Peyer's patch (tissue), 4 donors: ENCODE data around the gene CLEC16A.

Experiments
- POLR2A ChIP-seq, 2 donors: fragments of 450-650 bp; IDR thresholded peaks; one replicate each; pipeline ENCODE4 v1.5.1; 2017; ENCODE audit warnings: antibody characterized with exemption in 2 of 2, mild to moderate bottlenecking in 2 of 2, moderate library complexity in 2 of 2
- TF ChIP-seq, protein P1 (sequence below), 6 experiments: fragments of 450-650 bp in 4 of 6; fragments of 200-600 bp in 2 of 6; sonication (generic) in 1 of 6; IDR thresholded peaks; one replicate each; pipeline ENCODE4 v1.5.1; 2017 to 2019; ENCODE audit warnings: antibody characterized with exemption in 6 of 6, mild to moderate bottlenecking in 3 of 6, moderate library complexity in 1 of 6

DNA sequence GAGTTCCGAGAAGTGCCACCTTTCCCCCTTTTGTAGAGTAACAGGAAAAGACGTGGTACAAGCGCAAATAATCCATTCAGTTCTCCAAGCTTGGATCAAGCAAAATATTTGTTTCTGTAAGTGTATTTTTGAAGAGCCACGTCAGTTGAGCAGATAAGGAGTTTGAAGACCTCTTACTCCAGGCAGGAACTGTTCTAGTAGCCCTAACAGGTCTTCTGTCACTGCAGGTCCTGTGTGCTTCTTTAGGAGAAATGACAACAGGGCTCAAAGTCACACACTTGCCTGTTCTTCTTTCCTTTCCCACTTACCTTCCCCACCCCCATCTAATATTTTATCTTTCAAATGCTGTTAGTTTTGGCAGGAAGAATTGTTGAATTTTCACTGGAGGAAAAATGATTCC, 93.9 kb downstream of the CLEC16A start:
- TF ChIP-seq, protein P1, sequence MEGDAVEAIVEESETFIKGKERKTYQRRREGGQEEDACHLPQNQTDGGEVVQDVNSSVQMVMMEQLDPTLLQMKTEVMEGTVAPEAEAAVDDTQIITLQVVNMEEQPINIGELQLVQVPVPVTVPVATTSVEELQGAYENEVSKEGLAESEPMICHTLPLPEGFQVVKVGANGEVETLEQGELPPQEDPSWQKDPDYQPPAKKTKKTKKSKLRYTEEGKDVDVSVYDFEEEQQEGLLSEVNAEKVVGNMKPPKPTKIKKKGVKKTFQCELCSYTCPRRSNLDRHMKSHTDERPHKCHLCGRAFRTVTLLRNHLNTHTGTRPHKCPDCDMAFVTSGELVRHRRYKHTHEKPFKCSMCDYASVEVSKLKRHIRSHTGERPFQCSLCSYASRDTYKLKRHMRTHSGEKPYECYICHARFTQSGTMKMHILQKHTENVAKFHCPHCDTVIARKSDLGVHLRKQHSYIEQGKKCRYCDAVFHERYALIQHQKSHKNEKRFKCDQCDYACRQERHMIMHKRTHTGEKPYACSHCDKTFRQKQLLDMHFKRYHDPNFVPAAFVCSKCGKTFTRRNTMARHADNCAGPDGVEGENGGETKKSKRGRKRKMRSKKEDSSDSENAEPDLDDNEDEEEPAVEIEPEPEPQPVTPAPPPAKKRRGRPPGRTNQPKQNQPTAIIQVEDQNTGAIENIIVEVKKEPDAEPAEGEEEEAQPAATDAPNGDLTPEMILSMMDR (IDR thresholded peaks at IDR 0.05), result no peak
- no peak for TF ChIP-seq POLR2A (IDR thresholded peaks at IDR 0.05)
